HG02759 (cell line): ENCODE measurements around the gene RASA3.
"Not testable (repeated sequence)": the region's sequence is repeated elsewhere in the genome, so short reads cannot be mapped to it uniquely, and the experiment has no call there.

ENCODE experiments used
- ATAC-seq: cut with Tn5 transposase; IDR thresholded peaks from one replicate; pipeline ENCODE4 v1.9.1; 2021; ENCODE audit warnings: mild to moderate bottlenecking, moderate library complexity; ENCODE audit not compliant: unreplicated experiment

Gene RASA3

GRCh38 chr13:114132419-114133121, at the start of gene RASA3:
TSS of gene RASA3 (minus strand) at chr13:114132623. CDS start at chr13:114132489, 134 bp downstream.
- peak; percentile 69 for ATAC-seq

- no peak for ATAC-seq
These were observed 46.8 kb upstream of the RASA3 start, which contains the start of gene CFAP97D2 for GRCh38 chr13:114179087-114179658. TSS of gene CFAP97D2 (plus strand) at chr13:114179257. CDS start at chr13:114179331, 74 bp downstream.

GRCh38 chr13:114177245-114178010, 45.0 kb upstream of the RASA3 start:
- ATAC-seq, result no peak

- ATAC-seq, result not testable (repeated sequence)
These were observed 44.0 kb upstream of the RASA3 start for GRCh38 chr13:114176359-114176902.

- ATAC-seq, result no peak
These were observed 42.1 kb upstream of the RASA3 start for GRCh38 chr13:114174529-114174961.

- ATAC-seq, result no peak
These were observed 41.3 kb upstream of the RASA3 start for GRCh38 chr13:114173745-114174144.

GRCh38 chr13:114173272-114173671, 40.8 kb upstream of the RASA3 start:
- ATAC-seq, result no peak

- no peak for ATAC-seq
These were observed 35.5 kb upstream of the RASA3 start for GRCh38 chr13:114167885-114168284.

GRCh38 chr13:114167426-114167825, 35.0 kb upstream of the RASA3 start:
- no peak for ATAC-seq

- no peak for ATAC-seq
These were observed 34.1 kb upstream of the RASA3 start for GRCh38 chr13:114166381-114167131.

GRCh38 chr13:114164681-114165429, 32.4 kb upstream of the RASA3 start:
- no peak for ATAC-seq

- ATAC-seq, result no peak
These were observed 31.6 kb upstream of the RASA3 start for GRCh38 chr13:114164053-114164452.

GRCh38 chr13:114162533-114162922, 30.1 kb upstream of the RASA3 start:
- no peak for ATAC-seq

- no peak for ATAC-seq
These were observed 29.5 kb upstream of the RASA3 start for GRCh38 chr13:114161644-114162532.

GRCh38 chr13:114161028-114161556, 28.7 kb upstream of the RASA3 start:
- no peak for ATAC-seq

GRCh38 chr13:114158869-114159666, 26.6 kb upstream of the RASA3 start:
- not testable (repeated sequence) for ATAC-seq

GRCh38 chr13:114157869-114158495, 25.6 kb upstream of the RASA3 start:
- no peak for ATAC-seq
